GM19397 (cell line): ENCODE results near the gene GRK5.
"Not testable (repeated sequence)": the region's sequence is repeated elsewhere in the genome, so short reads cannot be mapped to it uniquely, and the experiment has no call there.

Source experiments
- ATAC-seq: cut with Tn5 transposase; IDR thresholded peaks from one replicate; pipeline ENCODE4 v1.9.1; 2021; ENCODE audit warnings: mild to moderate bottlenecking, moderate library complexity; ENCODE audit not compliant: unreplicated experiment

Gene GRK5

DNA sequence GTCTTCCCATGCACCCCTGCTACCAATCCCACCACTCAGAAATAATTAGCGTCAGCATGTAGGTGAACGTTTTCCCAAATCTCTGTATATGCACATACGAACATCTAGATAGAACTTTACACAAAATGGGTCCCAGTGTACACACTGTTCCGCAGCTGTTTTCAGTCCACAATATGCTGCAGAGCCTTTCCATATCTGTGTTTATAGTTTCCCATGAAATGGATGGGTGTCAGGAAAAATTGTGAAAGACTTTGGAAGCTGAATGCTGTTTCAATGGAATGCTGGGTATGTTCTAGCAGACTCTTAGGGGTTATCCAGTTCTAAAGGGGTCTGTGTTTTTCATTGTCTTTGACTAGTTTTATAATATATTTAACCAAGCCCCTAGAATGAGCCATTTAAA lies 13.8 kb downstream of the GRK5 start:
- ATAC-seq: no peak

DNA sequence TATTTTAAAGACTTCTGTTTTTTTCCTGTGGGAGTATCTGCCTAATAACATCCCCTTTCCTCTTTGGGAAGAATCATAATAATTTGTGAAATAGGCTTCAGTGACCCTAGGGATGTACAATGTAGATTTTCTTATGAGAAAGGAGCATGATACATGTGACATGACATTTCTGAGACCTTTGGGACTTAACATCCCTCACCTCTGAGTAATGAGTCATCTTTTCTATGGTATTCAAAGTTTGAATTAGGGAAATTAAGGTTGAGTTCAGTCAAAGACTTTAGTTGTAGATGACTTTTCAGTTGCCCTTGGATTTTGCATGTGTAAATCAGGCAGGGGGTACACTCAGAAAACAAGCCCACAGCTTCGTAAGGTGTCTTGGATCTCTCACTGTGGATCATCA lies 14.3 kb downstream of the GRK5 start:
- ATAC-seq: no peak

DNA sequence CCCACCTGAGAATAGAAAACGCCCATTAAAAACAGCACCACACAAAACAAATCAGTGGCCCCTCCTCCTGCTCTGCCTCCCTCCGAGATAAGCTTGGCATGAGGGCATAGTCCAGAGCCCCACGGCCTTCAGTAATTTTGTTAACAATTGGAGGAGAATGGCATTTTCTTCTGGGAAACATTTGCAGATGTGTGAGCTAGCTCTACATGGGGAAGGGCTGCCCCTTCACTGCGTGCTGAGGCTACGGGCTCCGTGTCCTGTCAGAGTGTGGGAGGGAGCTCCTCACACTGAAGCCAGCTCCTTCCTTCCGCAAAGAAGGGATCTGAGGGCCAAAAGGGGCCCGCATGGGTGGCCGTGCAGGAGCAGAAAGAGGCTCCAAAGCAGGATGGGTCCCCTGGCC lies 15.2 kb downstream of the GRK5 start:
- no peak for ATAC-seq

DNA sequence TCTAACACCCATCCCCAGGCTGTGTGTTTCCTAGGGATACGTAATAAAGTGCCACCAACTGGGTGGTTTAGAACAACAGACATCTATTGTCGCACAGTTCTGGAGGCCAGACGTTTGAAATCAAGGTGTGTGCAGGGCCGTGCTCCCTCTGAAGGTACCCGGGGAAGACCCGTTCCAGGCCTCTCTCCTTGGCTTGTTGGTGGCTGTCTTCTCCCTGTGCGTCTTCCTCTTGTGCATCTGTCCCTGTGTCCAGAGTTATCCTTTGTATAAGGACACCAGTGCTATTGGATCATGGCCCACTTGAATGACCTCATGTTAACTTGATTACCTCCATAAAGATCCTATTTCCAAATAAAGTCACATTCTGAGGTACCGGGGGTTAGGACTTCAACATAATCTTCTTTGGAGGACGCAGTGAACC lies 15.6 kb downstream of the GRK5 start:
- no peak for ATAC-seq

DNA sequence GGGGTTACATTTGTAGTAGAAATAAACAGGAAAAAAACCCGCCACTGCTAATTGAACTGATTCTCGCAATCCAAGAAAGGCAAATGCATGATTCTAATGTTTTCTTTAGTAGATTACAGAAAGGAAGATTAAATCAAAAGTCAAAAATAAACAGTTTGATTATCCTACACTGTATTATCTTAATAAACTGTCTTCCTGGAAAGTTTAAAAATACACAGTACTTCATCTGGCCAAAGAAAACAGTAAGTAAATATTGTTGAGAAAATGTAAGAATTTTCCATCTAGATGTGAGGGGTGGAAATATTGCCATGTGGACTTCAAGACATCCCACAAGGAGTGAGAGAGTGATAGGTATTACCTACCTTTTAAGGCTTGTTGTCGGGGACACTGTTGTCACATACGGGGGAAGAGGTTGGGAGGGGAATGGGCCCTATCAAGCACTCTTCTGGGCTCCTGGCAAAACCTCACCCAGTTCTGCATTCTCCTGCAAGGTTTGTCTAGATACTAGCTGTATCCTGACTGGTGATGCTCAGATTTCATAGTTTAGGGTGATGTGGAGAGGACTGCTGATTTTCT lies 17.8 kb downstream of the GRK5 start:
- ATAC-seq: no peak

DNA sequence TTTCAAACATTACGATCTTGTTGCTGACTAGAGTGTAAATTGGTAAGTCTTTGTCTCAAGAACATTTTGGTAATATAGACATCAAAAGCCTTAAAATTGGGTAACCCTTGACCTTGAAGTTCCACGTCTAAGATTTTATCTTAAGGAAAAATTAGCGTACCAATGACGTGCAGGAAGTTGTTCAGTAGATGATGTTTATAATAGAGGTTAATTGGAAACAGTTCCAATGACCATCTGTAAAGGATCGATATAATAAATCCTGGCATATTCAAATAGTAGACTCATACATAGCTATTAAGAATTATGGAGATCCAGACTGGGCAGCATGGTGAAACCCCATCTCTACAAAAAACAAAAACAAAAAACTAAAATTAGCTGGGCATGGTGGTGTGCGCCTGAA lies 20.5 kb downstream of the GRK5 start:
- ATAC-seq: no peak

DNA sequence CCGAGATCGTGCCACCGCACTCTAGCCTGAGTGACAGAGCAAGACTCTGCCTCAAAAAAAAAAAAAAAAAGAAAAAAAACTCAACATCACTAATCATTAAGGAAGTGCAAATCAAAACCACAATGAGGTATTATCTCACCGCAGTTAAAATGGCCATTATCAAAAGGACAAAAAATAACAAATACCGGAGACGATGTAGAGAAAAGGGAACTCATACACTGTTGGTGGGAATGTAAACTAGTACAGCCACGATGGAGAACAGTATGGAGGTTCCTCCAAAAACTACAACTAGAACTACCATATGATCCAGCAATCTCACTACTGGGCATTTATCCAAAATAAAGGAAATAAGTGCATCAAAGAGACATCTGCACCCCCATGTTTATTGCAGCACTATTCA lies 24.3 kb downstream of the GRK5 start:
- no peak for ATAC-seq

DNA sequence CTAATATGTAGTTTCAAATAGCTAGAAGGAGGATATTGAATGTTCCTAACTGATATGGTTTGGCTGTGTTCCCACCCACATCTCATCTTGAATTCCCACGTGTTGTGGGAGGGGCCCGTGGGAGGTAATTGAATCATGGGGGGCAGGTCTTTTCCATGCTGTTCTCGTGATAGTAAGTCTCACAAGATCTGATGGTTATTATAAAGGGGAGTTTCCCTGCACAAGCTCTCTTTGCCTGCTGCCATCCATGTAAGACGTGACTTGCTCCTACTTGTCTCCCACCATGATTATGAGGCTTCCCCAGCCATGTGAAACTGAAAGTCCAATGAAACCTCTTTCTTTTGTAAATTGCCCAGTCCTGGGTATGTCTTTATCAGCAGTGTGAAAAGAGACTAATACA lies 25.1 kb downstream of the GRK5 start:
- ATAC-seq: not testable (repeated sequence)

DNA sequence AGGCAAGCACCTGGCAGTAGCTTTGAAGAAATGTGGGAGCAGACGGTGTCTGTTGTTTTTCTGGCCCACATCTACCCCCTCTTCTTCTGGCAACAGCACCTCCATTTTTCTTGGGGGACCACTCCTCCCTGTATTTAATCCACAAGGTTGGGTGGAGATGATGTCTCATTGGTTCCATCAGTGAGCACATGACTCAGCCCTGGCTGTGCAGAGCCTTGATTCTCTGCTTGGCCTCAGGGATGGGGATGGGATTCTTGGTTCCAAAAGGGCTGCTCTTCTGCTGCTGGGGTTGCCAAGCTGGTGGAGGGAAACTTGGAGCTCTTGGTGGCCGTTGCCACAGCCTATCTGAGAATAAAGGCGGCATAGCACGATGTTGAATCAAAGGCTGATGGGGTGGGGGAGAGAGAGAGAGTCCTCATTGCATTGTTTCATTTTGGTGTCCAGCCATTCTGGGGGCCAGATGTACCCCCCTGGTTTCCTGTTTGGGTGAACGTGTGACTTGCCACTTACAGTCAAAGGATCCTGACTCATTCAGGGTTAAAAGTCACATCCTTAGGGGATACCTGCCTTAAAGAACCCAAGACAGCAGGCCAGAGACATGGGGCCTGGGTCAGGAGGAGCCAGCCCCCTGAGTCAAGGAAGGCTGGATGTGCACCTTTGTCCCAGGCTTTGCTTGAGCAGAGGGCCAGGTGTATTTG lies 25.9 kb downstream of the GRK5 start:
- ATAC-seq: no peak

DNA sequence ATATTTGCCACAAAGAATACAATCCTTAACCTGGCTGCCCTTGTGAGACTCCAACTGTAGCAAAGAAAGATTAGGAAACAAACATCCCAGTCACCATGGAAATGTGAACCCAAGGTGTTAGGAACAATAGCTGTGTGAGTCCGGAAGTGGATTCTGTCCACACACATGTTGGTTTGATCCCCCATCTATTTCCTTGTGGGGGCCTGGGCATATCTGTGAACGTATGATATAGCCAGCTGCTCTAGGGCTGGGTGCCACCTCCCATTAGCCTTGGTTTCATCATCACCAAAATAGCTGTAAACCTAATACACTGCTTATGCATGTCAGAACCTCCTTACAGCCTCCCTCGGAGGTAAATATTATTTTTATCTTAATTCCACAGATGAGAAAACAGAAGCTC lies 26.4 kb downstream of the GRK5 start:
- no peak for ATAC-seq

DNA sequence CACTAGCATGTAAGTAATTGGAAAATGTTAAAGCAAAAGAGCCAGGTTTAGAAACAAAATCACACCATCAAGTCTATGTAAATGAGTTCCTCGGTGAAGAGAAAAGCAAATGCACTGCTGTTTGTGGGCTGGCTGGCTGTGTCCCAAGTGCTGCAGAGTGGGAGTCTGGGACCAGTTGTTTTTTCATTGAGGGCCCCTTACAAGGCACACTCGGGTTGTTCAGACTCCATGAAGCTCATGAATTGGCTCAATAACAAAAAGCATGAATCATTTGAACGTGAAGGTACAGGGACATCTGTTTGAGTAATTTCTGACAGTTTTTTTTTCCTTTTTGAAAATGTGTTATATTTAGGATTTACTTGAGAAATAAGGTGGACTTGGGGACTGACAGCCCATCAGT lies 28.0 kb downstream of the GRK5 start:
- ATAC-seq: no peak

DNA sequence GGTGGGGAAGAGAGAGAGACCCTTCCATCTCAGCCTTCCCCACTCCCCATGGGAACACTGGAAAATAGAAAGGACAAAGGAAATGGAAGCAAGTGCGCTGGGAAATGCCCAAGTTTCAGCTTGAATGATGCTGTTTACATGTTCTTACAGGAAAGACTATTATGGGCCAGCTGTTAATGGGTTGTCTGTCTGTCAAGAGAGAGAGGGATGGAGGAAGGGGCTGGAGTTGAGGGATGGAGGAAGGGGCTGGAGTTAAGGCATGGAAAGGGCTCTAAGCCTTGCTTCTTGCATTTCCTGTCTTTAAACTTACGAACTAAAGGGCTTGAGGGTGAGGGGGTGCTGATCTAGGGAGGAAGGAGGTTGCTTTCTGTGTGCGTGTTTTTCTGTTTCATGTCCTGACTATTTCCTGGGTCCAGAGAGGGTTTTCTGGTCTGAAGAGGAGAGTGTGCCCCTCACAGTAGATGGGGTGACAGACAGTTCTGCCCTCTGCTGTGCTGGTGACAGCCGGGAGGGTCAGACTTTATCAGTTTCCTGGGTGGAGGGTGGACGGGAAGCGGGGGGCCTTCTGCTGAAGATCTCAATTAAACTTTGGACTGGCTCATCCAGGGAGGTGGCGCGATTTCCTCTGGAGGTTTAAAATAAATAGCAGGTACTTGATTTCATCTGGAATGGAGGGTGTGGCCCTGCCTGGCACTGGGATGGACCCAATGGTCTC lies 30.5 kb downstream of the GRK5 start:
- ATAC-seq: no peak

DNA sequence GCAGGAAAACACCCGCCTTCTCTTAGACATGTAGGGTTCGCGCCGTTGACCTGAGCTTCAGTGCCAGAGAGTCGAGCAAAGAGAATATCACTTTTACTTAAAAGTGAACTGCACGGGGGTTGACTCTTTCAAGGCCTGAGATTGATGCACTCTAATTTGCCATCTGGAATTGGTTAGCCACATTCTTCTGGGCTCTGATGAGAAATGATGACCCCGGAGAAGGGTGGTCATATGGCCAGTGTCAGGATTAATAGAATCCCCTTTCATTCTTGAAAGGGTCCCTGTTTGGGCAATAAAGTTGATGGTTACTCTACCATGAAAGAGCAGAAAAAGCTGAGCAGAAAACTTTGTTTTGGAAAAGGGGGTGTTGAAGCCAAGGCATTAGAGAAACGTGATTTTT lies 31.2 kb downstream of the GRK5 start:
- ATAC-seq: no peak

DNA sequence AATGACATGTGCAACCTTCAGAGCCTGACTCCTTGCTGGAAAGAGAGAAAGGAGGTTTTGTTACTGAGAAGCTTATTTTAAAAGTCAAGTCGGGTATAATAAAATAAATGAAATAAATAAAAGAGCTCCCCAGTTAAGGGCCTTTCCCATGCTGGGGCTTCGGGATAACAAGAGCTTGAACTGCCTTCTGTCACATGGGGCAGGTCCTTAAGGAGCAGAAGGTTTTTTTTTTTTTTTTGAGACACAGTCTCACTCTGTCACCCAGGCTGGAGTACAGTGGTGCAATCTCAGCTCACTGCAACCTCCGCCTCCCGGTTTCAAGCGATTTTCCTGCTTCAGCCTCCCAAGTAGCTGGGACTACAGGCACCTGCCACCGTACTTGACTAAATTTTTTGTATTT lies 31.6 kb downstream of the GRK5 start:
- ATAC-seq: not testable (repeated sequence)

DNA sequence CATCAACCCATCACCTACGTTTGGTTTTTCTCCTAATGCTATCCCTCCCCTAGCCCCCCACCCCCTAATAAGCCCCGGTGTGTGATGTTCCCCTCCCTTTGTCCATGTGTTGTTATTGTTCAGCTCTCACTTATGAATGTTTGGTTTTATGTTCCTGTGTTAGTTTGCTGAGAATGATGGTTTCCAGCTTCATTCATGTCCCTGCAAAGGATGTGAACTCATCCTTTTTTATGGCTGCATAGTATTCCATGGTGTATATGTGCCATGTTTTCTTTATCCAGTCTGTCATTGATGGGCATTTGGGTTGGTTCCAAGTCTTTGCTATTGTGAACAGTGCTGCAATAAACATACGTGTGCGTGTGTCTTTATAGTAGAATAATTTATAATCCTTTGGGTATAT lies 32.3 kb downstream of the GRK5 start:
- ATAC-seq: not testable (repeated sequence)

DNA sequence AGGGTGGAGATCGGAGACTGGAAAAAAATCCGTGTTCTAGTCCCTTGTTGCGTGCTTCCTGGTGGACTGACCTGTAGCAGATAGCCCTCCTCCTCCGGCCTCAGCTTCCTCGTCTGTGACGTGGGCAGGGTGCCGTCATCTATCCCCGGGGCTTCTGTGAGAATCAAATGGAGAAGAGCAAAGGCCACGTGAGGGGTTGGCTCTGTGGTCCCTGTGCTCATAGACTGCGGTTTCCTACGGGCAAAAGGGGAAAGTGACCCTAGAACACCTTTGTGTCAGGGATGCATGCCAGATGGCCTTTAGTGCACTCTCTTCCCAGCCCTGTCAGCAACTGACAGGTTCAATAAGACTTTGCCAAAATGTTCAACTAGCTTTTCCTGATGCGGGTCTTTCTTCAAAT lies 33.7 kb downstream of the GRK5 start:
- ATAC-seq: no peak

DNA sequence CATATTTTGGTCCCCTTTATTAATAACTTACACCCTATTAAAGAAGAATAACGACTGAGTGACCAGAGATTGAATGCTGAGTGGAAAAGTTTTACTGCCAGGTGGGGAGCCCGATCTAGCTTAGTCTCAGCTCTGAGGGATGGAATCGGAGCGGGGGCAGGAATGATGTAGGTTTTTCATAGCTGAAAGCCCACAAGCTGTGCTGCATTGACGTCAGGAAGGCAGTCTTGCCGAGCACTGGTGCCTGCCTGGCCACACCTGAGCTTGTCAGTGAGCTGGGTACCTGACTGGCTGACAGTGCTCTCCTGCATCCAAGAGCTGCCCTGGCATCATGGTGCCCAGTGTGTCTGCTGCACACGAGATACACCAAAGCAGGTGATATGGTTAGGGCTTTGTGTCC lies 34.8 kb downstream of the GRK5 start:
- ATAC-seq: no peak

DNA sequence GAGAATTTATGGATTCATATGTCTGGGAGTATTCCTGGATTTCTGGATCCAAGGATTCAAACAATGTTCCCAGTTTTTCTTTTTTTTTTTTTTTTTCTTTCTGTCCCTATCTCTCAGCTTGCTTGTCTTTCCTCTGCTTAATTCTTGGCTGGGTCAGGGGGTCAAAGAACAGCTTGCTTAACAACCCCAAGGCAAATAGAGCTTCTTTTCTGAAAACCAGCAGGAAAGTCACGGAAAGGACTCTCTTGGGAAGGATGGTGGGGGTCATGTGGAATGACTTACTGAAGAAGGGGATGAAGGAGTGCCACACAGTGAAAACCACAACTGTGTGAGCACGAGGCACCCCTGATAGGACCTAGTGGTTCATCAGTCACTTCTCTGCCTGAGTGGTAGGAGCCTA lies 36.1 kb downstream of the GRK5 start:
- no peak for ATAC-seq

DNA sequence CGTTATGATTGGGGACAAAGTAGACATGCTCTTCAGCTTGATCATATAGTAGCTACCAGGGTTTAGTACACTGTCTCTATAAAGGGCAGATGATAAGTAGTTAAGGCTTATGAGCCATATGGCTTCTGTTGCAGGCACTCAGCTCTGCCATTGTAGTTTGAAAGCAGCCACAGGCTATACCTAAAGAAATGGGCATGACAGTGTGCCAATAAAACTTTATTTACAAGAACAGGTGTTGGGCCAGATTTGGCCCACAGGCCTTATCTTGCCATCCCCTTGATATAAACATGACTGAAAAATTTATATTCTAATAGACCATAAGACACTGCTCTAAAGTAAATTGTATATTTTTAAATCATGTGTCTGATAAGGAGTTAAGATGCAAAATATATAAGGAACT lies 36.6 kb downstream of the GRK5 start:
- ATAC-seq: no peak

DNA sequence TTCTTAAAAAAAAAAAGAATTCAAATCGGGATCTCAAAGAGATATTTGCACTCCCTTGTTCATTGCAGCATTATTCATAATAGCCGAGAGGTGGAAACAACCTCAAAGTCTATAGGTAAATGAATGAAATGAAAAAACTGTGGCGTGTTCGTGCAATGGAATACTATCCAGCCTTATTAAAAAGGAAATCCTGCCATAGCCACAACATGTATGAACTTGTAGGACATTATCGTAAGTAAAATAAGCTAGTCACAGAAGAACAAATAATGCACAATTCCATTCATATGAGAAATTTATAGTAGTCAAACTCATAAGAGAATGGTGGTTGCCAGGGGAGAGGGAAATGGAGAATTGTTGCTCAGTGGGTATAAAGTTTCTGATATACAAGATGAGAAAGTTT lies 37.9 kb downstream of the GRK5 start:
- no peak for ATAC-seq

DNA sequence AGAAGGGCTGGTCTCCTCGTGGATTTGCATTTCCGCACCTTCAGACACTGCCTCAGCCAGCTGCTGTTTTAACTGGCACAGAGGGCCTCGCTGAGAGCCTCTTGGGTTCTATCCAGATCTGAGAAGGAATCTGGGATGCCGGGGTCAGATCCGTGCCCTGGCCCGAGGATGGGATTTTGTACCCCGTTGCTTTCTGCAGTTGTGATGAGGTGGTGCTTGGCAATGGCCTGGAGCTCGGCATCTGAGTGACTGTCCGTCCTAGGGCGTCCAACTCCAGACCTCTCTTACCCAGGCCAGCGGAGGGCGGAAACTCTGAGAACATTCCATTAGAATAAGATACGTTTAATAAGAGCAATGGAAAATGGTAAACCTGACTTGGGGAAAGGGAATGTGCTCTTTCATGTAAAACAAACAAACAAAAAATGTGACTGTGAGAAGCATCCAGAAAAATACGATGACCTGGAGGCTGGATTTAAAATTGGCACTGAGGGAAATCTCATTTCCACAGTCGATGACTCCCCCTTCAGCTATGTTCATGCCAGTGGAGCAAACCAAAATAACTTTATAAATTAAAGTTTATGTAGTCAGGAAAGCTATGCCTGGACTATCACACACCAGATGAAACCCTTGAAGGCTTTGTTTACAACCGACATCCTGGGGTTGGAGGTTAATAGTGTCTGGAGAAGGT lies 39.6 kb downstream of the GRK5 start:
- no peak for ATAC-seq

DNA sequence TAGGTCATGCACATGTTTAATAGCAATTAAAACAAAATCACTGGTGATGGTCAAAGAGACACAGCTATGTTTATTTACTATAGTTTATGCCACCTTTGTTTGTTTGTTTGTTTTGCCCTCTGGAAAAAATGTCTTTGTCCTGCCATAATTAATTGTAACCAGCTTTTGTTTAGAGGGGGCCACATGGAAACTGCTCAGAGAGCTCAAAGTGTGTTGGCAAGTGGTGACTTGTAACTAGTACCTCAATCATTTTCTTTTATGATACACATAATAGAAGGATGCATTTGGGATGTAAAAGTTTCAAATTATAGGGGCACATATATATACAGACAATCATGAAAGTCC lies 40.2 kb downstream of the GRK5 start:
- ATAC-seq: no peak
